ENCODE measurements around the gene DGKI. TPM values are rescaled to one million over a fixed set of nuclear protein-coding genes. Genes with fewer than 3 reads are reported as not detected.

The DGKI gene
- total RNA-seq, 6 experiments from 2014 or later = 1.2 to 2.2 (median 1.6) TPM

GRCh38 chr7:137628216-137628615 is 218.6 kb downstream of the DGKI start:
- Mint-ChIP-seq H3K27ac (no peak overlapping the region), H3K4me1 (ENCODE audit: low read depth) (no peaks in the 10 kb centered on the region), H3K9me3 (no peaks in the 10 kb centered on the region), H3K27me3 (ENCODE audit: insufficient read depth) (no peaks in the 10 kb centered on the region; the same call in 1 of the 2 replicates), H3K36me3 (ENCODE audit: low read depth) (no peaks in the 10 kb centered on the region), H3K4me3 (no peak overlapping the region)
- DNase-seq = no peak
- TF ChIP-seq CTCF (IDR thresholded peaks at IDR 0.05) = no peak

GRCh38 chr7:137626469-137627067 is 220.2 kb downstream of the DGKI start:
- DNase-seq = peak; percentile 22
- Mint-ChIP-seq H3K9me3 (no peaks in the 10 kb centered on the region), H3K4me3 (no peak overlapping the region)

GRCh38 chr7:137625197-137625596 is 221.6 kb downstream of the DGKI start:
- no peak for DNase-seq
- Mint-ChIP-seq H3K4me1 (ENCODE audit: low read depth) (no peaks in the 10 kb centered on the region), H3K4me3 (no peak overlapping the region), H3K36me3 (ENCODE audit: low read depth) (no peaks in the 10 kb centered on the region), H3K27ac (no peak overlapping the region), H3K9me3 (no peaks in the 10 kb centered on the region), H3K27me3 (ENCODE audit: insufficient read depth) (no peaks in the 10 kb centered on the region)
- TF ChIP-seq CTCF (IDR thresholded peaks at IDR 0.05) = peak; percentile 68

More at GRCh38 chr7:137626469-137627067, 220.2 kb downstream of the DGKI start:
- no peaks in the 10 kb centered on the region for H3K4me1 Mint-ChIP-seq (ENCODE audit: low read depth)
- peak; percentile 89 for TF ChIP-seq CTCF (IDR thresholded peaks at IDR 0.05)
- no peaks in the 10 kb centered on the region; the same call in 1 of the 2 replicates for H3K27me3 Mint-ChIP-seq (ENCODE audit: insufficient read depth)
- no peaks in the 10 kb centered on the region for H3K36me3 Mint-ChIP-seq (ENCODE audit: low read depth)
- no peak overlapping the region for H3K27ac Mint-ChIP-seq

GRCh38 chr7:137619181-137619580 is 227.6 kb downstream of the DGKI start:
- H3K4me3 Mint-ChIP-seq = no peak overlapping the region
- no peaks in the 10 kb centered on the region for H3K9me3 Mint-ChIP-seq
- no peak overlapping the region for H3K27ac Mint-ChIP-seq
- no peak for DNase-seq
- H3K36me3 Mint-ChIP-seq (ENCODE audit: low read depth) = no peaks in the 10 kb centered on the region
- TF ChIP-seq CTCF (IDR thresholded peaks at IDR 0.05) = no peak
- H3K27me3 Mint-ChIP-seq (ENCODE audit: insufficient read depth) = no peaks in the 10 kb centered on the region
- H3K4me1 Mint-ChIP-seq (ENCODE audit: low read depth) = no peaks in the 10 kb centered on the region

GRCh38 chr7:137618748-137619147 is 228.0 kb downstream of the DGKI start:
- Mint-ChIP-seq H3K36me3 (ENCODE audit: low read depth) (no peaks in the 10 kb centered on the region), H3K4me1 (ENCODE audit: low read depth) (no peaks in the 10 kb centered on the region), H3K9me3 (no peaks in the 10 kb centered on the region), H3K4me3 (no peak overlapping the region), H3K27me3 (ENCODE audit: insufficient read depth) (no peaks in the 10 kb centered on the region), H3K27ac (no peak overlapping the region)
- TF ChIP-seq CTCF (IDR thresholded peaks at IDR 0.05) = no peak
- DNase-seq = no peak

Measured in HFFc6 (cell line).